K562 (cell line): Measurements from ENCODE around the gene FUT4. TPM values are rescaled to one million over a fixed set of nuclear protein-coding genes. Genes with fewer than 3 reads are reported as not detected.
A peak's percentile ranks its signal among the peaks of the same experiment; 100 is the strongest.

Experiments
- ATAC-seq: fragments of 200-7000 bp; cut with Tn5 transposase; 3 replicates; pipeline ENCODE4 v1.9.1; 2020; ENCODE audit warnings: moderate library complexity
- BruUV-seq: library from RNA; stranded (reverse); fragments of 400-500 nt; replicated peaks from 2 replicates; lab custom pipeline; 2021; lab: Mats Ljungman, UMichigan
- CTCF ChIA-PET: fragments of 300-600 bp; formaldehyde crosslinking; extraction: SDS; loops from one replicate; lab custom pipeline; 2021; ENCODE audit warnings: low intra/inter-chr PET ratio; lab: Yijun Ruan, JAX
- POLR2A ChIA-PET: fragments of 300-600, 350-650 bp; sonication (Branson Sonifier 250); formaldehyde crosslinking; extraction: SDS; loops from one replicate; lab custom pipeline; 2021; ENCODE audit warnings: antibody characterized with exemption, inconsistent platforms; lab: Yijun Ruan, JAX
- DNase-seq, 4 experiments: peaks; one replicate each; pipeline versions ENCODE4 v3.0.0 to v3.0.0-alpha.2; 2011 to 2018; ENCODE audit warnings: low spot score in 3 of 4, mixed read lengths in 3 of 4; ENCODE audit errors: extremely low read depth in 1 of 4
- FAIRE-seq: peaks from 2 replicates; lab custom pipeline; 2011; peaks lifted over from hg19 to GRCh38; lab: Jason Lieb, UNC
- H2AFZ ChIP-seq: 2 replicates; pipeline ENCODE4 v1.6.0; 2011; ENCODE audit warnings: low read depth, low read length, control low read depth, inconsistent platforms
- H3K27ac ChIP-seq: fragments of 200-600 bp; 3 replicates; pipeline ENCODE4 v1.8.0; 2011; ENCODE audit warnings: low read depth, mild to moderate bottlenecking, control low read depth, inconsistent platforms, low read length, moderate library complexity, mixed read lengths; ENCODE audit errors: extremely low read depth
- H3K27me3 ChIP-seq, 2 experiments: fragments of 300-600 bp in 1 of 2; 2 replicates in 1 of 2; 3 replicates in 1 of 2; pipeline versions ENCODE4 v1.6.0 to v1.8.0; 2011; ENCODE audit warnings: inconsistent platforms in 2 of 2, low read length in 2 of 2, mild to moderate bottlenecking in 1 of 2, mixed read lengths in 1 of 2, moderate library complexity in 1 of 2; ENCODE audit not compliant: control insufficient read depth in 2 of 2, insufficient read depth in 2 of 2
- H3K36me3 ChIP-seq: fragments of 300-600 bp; 3 replicates; pipeline ENCODE4 v1.8.0; 2011; ENCODE audit warnings: mild to moderate bottlenecking, low read length, inconsistent platforms; ENCODE audit not compliant: control insufficient read depth, insufficient read depth
- H3K4me1 ChIP-seq, 2 experiments: fragments of 200-600 bp in 1 of 2; replicated peaks in 1 of 2; 2 replicates in 1 of 2; 3 replicates in 1 of 2; pipeline versions ENCODE4 v1.5.1 to v1.8.0; 2011; ENCODE audit warnings: inconsistent platforms in 2 of 2, low read length in 2 of 2, mild to moderate bottlenecking in 1 of 2, mixed read lengths in 1 of 2, moderate library complexity in 1 of 2; ENCODE audit not compliant: control insufficient read depth in 2 of 2, insufficient read depth in 2 of 2
- H3K4me2 ChIP-seq: 2 replicates; pipeline ENCODE4 v1.6.1; 2011; ENCODE audit warnings: low read length, control low read depth, inconsistent platforms, mixed read lengths; ENCODE audit not compliant: insufficient read depth
- H3K4me3 ChIP-seq: fragments of 200-600 bp; sonication (generic), shearing (Covaris generic); 2 replicates; pipeline ENCODE4 v1.5.1; 2016; ENCODE audit warnings: control low read depth, inconsistent platforms
- H3K79me2 ChIP-seq: fragments of 200-600 bp; 3 replicates; pipeline ENCODE4 v1.8.0; 2011; ENCODE audit warnings: low read length, inconsistent platforms; ENCODE audit not compliant: control insufficient read depth, insufficient read depth
- H3K9ac ChIP-seq, 2 experiments: 2 replicates each; pipeline versions ENCODE4 v1.6.0 to v1.6.1; 2011; ENCODE audit warnings: low read depth in 2 of 2, low read length in 2 of 2, control low read depth in 1 of 2, inconsistent platforms in 1 of 2, mild to moderate bottlenecking in 1 of 2, mixed read lengths in 1 of 2; ENCODE audit not compliant: insufficient read depth in 1 of 2
- H3K9me1 ChIP-seq: one replicate; pipeline ENCODE4 v1.6.0; 2011; ENCODE audit warnings: inconsistent platforms, mild to moderate bottlenecking, low read length, moderate library complexity; ENCODE audit not compliant: control insufficient read depth, insufficient read depth
- H3K9me3 ChIP-seq: replicated peaks from 2 replicates; pipeline ENCODE4 v1.5.1; 2011; ENCODE audit warnings: low read depth, low read length, inconsistent platforms; ENCODE audit not compliant: control insufficient read depth, insufficient read depth
- H4K20me1 ChIP-seq: replicated peaks from 2 replicates; pipeline ENCODE4 v1.6.1; 2011; ENCODE audit warnings: low read length, inconsistent platforms, mixed read lengths; ENCODE audit not compliant: control insufficient read depth, insufficient read depth
- CEBPB ChIP-seq: fragments of 450-650 bp; IDR thresholded peaks from 2 replicates; pipeline ENCODE4 v1.6.1; 2016; ENCODE audit warnings: missing genetic modification characterization, missing compliant biosample characterization
- CEBPG ChIP-seq, 3 experiments: fragments of 200-800 bp in 1 of 3; sonication (Bioruptor generic) in 1 of 3; sonication (generic) in 1 of 3; formaldehyde crosslinking in 1 of 3; IDR thresholded peaks in 2 of 3; conservative IDR thresholded peaks in 1 of 3; 2 replicates each; pipeline versions ENCODE4 v1.6.1 to v1.8.0; 2016 to 2022; ENCODE audit warnings: missing compliant biosample characterization in 2 of 3, missing genetic modification characterization in 2 of 3, mild to moderate bottlenecking in 1 of 3, missing genetic modification reagents in 1 of 3
- FOXA1 ChIP-seq: fragments of 450-650 bp; IDR thresholded peaks from 2 replicates; pipeline ENCODE4 v1.6.1; 2016; ENCODE audit warnings: mild to moderate bottlenecking, borderline replicate concordance
- GATAD2B ChIP-seq: fragments of 450-650 bp; IDR thresholded peaks from 2 replicates; pipeline ENCODE4 v1.6.1; 2017; ENCODE audit warnings: mild to moderate bottlenecking, borderline replicate concordance
- IRF9 ChIP-seq: fragments of 450-650 bp; IDR thresholded peaks from 2 replicates; pipeline ENCODE4 v1.6.1; 2016; ENCODE audit warnings: missing biosample characterization, missing genetic modification characterization
- PBX2 ChIP-seq, 2 experiments: IDR thresholded peaks in 1 of 2; conservative IDR thresholded peaks in 1 of 2; 2 replicates each; pipeline ENCODE4 v1.6.1; 2016; ENCODE audit warnings: low read depth in 2 of 2, mild to moderate bottlenecking in 1 of 2, missing compliant biosample characterization in 1 of 2, missing genetic modification characterization in 1 of 2, moderate library complexity in 1 of 2
- PKNOX1 ChIP-seq: fragments of 450-650 bp; IDR thresholded peaks from 2 replicates; pipeline ENCODE4 v1.6.1; 2016
- POLR2AphosphoS2 ChIP-seq: IDR thresholded peaks from 2 replicates; pipeline ENCODE4 v1.6.1; 2012; ENCODE audit warnings: low read length, improper control_type of control experiment
- RB1 ChIP-seq: fragments of 450-650 bp; IDR thresholded peaks from 2 replicates; pipeline ENCODE4 v1.6.1; 2017; ENCODE audit warnings: low read depth, mild to moderate bottlenecking
- ZNF398 ChIP-seq: fragments of 250-450 bp; sonication (Bioruptor Pico); IDR thresholded peaks from 2 replicates; pipeline ENCODE4 v1.8.0; 2021; ENCODE audit warnings: moderate library complexity, mild to moderate bottlenecking, inconsistent platforms
- ZNF780A ChIP-seq: fragments of 250-450 bp; sonication (Bioruptor Pico); IDR thresholded peaks from 2 replicates; pipeline ENCODE4 v1.5.0; 2021; ENCODE audit warnings: mild to moderate bottlenecking
- WGBS: fragments of 100-300 bp; shearing (Covaris generic); methylation state at CpG from one replicate; pipeline ENCODE4 v1.1.6; 2016; ENCODE audit warnings: low coverage, mixed read lengths; ENCODE audit not compliant: insufficient coverage; ENCODE audit errors: missing lambda C conversion rate; 5-methylcytosine and 5-hydroxymethylcytosine counted together
- in situ Hi-C: fragments of 300-500 bp; cut with MboI; formaldehyde crosslinking; loops from 4 replicates; pipeline ENCODE4 v1.15.0; 2018; ENCODE audit warnings: inconsistent platforms, mixed read lengths
- intact Hi-C: fragments of 100-400 bp; cut with micrococcal nuclease; formaldehyde crosslinking; loops from 2 replicates; pipeline ENCODE4 v1.14.2; 2022
- polyA plus RNA-seq, 8 experiments: library from polyadenylated mRNA; depleted of rRNA in 4 of 8; stranded (reverse) in 5 of 8; unstranded in 3 of 8; fragments of >200 nt; fragmentation: Nextera tagmentation in 2 of 8; fragmentation: Illumina TruSeq in 1 of 8; extraction: Ambion mirVana in 2 of 8; extraction: Trizol in 1 of 8; gene quantifications; 2 replicates each; pipeline versions ENCODE4 v1.2.1 to v1.2.3, GENCODE V29; 2011 to 2014; ENCODE audit warnings: inconsistent platforms in 1 of 8, missing spikeins in 1 of 8
- total RNA-seq, 7 experiments: library from RNA; depleted of rRNA in 6 of 7; stranded (reverse); fragments of >200 nt in 6 of 7; fragmentation: Illumina TruSeq in 2 of 7; extraction: Trizol in 2 of 7; gene quantifications; 2 replicates each; pipeline versions ENCODE4 v1.2.1 to v1.2.3, GENCODE V29; 2011 to 2021; ENCODE audit warnings: low replicate concordance in 1 of 7

Gene FUT4
- total and polyA plus RNA-seq, 9 of the 15 experiments (the other 6 are each of a cell fraction or from before 2014, with no cell fraction given) = 1.1 to 8.9 (median 5.5) TPM

- DNase-seq (no peak), ATAC-seq (no peak), FAIRE-seq (no peak)
- H3K4me2 ChIP-seq = no peak overlapping the region
- intact Hi-C loops (loop anchor here (10.0 kb wide), 2 partner anchors 238 to 368 kb away; partner anchors contain the start of gene AMOTL1), in situ Hi-C loops (no loop called here)
- H4K20me1 ChIP-seq = no peaks in the 10 kb centered on the region
- no peak overlapping the region for H3K27ac ChIP-seq
- H3K4me3 ChIP-seq = no peak overlapping the region
- H3K36me3 ChIP-seq = no peaks in the 10 kb centered on the region
- TF ChIP-seq FOXA1 = no peak
- no peak for TF ChIP-seq ZNF780A (CRISPR knock-in tag)
- peak; percentile 47; the same call in 1 of the 2 replicates for TF ChIP-seq PKNOX1
- no peak for TF ChIP-seq GATAD2B
- 0 out of 2 replicates have a peak, but pooled peaks have one; percentile 43 for TF ChIP-seq IRF9
- TF ChIP-seq ZNF398 (CRISPR knock-in tag) = no peak
- TF ChIP-seq PBX2 (CRISPR knock-in tag; IDR thresholded peaks at IDR 0.05; ENCODE audit: low read depth) = no peak
- TF ChIP-seq PBX2 (tag; conservative IDR thresholded peaks at IDR 0.05; ENCODE audit: low read depth) = 0 out of 2 replicates have a peak, but pooled peaks have one; percentile 22
- no peak for TF ChIP-seq RB1
- TF ChIP-seq POLR2AphosphoS2 = no peak
- TF ChIP-seq CEBPB (tag) = peak; percentile 98
- peak; percentile 19; the same call in 1 of the 2 replicates for TF ChIP-seq CEBPG (CRISPR knock-in tag; IDR thresholded peaks at IDR 0.05)
- peak; percentile 91 to 97 for TF ChIP-seq CEBPG (tag; conservative IDR thresholded peaks at IDR 0.05 in 1 of 2, IDR thresholded peaks at IDR 0.05 in 1 of 2)
- H3K27me3 ChIP-seq = no peaks in the 10 kb centered on the region; a peak in 1 of 5 replicates
- H3K9ac ChIP-seq = no peak overlapping the region
- no peaks in the 10 kb centered on the region for H3K79me2 ChIP-seq
- CTCF ChIA-PET = no interaction called here
- no TSS peak for BruUV-seq
- WGBS = 3% methylated on average over 4 of the region's 4 CpGs
- H3K9me1 ChIP-seq = no peaks in the 10 kb centered on the region
- H3K9me3 ChIP-seq = no peaks in the 10 kb centered on the region
- POLR2A ChIA-PET = no interaction called here
- no peaks in the 10 kb centered on the region for H3K4me1 ChIP-seq
- no peak overlapping the region for H2AFZ ChIP-seq
Observed at GRCh38 chr11:94526645-94527438, 16.9 kb upstream of the FUT4 start.
